ENCODE measurements around the gene TBC1D19. TPM values are rescaled to one million over a fixed set of nuclear protein-coding genes. Genes with fewer than 3 reads are reported as not detected.

TBC1D19 gene
- polyA plus RNA-seq, 1 donor from 2014 or later = 2.7 TPM

DNA sequence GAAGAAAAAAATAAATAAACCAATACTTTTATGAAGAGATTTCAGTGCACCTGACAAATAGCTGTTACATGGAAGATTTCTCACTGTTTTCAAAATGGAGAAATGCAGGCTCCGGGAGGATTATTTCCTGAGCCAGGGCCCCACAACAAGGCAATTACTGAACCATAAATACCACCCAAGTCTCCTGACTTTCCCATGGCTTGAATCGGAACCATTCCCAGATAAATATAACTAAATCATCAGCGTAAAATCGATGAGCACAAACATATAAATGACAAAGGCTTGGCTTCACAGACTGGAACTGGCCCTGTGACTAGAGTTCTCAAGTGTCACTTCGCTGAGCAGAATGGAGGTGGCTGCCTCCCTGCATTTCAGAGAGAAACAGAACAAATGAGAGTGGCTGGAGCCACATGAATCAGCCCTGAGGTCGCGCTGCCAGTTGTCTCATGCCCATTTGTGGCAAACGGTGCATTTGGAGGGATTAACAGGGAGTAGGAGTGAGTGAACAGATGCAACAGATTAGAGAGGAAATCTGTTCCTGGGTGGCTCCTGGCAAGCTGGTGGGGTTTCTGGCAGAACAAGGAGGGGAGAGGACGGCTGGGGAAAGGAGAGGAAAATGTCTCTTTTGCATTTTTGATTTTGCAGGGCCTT, 219.5 kb downstream of the TBC1D19 start:
- Mint-ChIP-seq H3K27ac (no peak overlapping the region), H3K27me3 (no peaks in the 10 kb centered on the region), H3K4me3 (no peak overlapping the region), H3K36me3 (peaks cover 2% of the 10 kb centered on the region), H3K9me3 (peaks cover 0 to 2% (median 0%) of the 10 kb centered on the region in 3 donors), H3K4me1 (peaks cover 14 to 18% (median 14%) of the 10 kb centered on the region in 3 donors)

GRCh38 chr4:26804451-26804850, 220.6 kb downstream of the TBC1D19 start:
- no peak overlapping the region for H3K4me3 Mint-ChIP-seq
- peaks cover 14 to 18% (median 14%) of the 10 kb centered on the region in 3 donors for H3K4me1 Mint-ChIP-seq
- H3K9me3 Mint-ChIP-seq = peaks cover 0 to 2% (median 0%) of the 10 kb centered on the region in 3 donors
- no peak overlapping the region for H3K27ac Mint-ChIP-seq
- peaks cover 2% of the 10 kb centered on the region for H3K36me3 Mint-ChIP-seq
- no peaks in the 10 kb centered on the region for H3K27me3 Mint-ChIP-seq

GRCh38 chr4:26804925-26805324, 221.0 kb downstream of the TBC1D19 start:
- H3K36me3 Mint-ChIP-seq = peaks cover 2% of the 10 kb centered on the region

More at GRCh38 chr4:26804925-26805324, 221.0 kb downstream of the TBC1D19 start:
- Mint-ChIP-seq H3K9me3 (peaks cover 0 to 2% (median 0%) of the 10 kb centered on the region in 3 donors), H3K27ac (no peak overlapping the region), H3K4me3 (no peak overlapping the region), H3K27me3 (peaks cover 2% of the 10 kb centered on the region), H3K4me1 (peaks cover 14 to 19% (median 14%) of the 10 kb centered on the region in 3 donors)

Other genes with a start within 250 kb of the TBC1D19 start
- gene CCKAR, start 93.6 kb upstream of the TBC1D19 start, polyA plus RNA-seq = not detected